ENCODE data around the gene DUSP23.

The DUSP23 gene

DNA sequence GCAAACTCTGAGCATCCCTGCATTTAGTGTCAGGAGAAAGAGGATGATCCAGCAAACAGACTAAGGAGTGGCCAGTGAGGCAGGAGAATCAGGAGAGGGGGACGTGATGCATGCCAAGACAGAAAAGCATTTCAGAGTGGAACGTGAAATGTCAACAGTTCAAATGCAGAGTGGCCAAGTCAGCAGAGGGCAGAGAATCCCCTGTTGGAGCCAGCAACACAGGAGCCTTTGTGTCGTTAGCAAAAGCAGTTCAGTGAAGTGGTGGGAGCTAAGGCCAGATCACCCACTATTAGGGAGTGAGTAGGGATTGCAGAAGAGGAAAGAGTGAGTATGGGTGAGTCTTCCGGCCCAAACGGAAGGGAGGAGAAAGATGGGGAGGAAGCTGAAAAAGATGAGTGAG, 14.8 kb downstream of the DUSP23 start:
- Histone ChIP-seq H3K4me1 (no peaks in the 10 kb centered on the region), H3K36me3 (no peaks in the 10 kb centered on the region), H3K27ac (no peak overlapping the region), H3K27me3 (peaks cover 0 to 26% of the 10 kb centered on the region in 2 donors), H3K9me3 (no peaks in the 10 kb centered on the region), H3K4me3 (no peak overlapping the region)
- no peak for DNase-seq
- intact Hi-C loops (cut with DNase I; ENCODE audit: low total_unique reads): loop anchor here (5.0 to 10.0 kb wide), 2 partner anchors 97 to 209 kb away; no protein-coding TSS in a partner anchor
- TF ChIP-seq, protein P1, sequence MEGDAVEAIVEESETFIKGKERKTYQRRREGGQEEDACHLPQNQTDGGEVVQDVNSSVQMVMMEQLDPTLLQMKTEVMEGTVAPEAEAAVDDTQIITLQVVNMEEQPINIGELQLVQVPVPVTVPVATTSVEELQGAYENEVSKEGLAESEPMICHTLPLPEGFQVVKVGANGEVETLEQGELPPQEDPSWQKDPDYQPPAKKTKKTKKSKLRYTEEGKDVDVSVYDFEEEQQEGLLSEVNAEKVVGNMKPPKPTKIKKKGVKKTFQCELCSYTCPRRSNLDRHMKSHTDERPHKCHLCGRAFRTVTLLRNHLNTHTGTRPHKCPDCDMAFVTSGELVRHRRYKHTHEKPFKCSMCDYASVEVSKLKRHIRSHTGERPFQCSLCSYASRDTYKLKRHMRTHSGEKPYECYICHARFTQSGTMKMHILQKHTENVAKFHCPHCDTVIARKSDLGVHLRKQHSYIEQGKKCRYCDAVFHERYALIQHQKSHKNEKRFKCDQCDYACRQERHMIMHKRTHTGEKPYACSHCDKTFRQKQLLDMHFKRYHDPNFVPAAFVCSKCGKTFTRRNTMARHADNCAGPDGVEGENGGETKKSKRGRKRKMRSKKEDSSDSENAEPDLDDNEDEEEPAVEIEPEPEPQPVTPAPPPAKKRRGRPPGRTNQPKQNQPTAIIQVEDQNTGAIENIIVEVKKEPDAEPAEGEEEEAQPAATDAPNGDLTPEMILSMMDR (IDR thresholded peaks at IDR 0.05): no peak

GRCh38 chr1:159798893-159799292, 18.1 kb downstream of the DUSP23 start:
- intact Hi-C loops (cut with DNase I; ENCODE audit: low total_unique reads): loop anchor here (5.0 to 10.0 kb wide), 2 partner anchors 93 to 206 kb away; no protein-coding TSS in a partner anchor
- no peak overlapping the region for H3K27ac ChIP-seq
- peak; percentile 59 to 75 for DNase-seq

DNA sequence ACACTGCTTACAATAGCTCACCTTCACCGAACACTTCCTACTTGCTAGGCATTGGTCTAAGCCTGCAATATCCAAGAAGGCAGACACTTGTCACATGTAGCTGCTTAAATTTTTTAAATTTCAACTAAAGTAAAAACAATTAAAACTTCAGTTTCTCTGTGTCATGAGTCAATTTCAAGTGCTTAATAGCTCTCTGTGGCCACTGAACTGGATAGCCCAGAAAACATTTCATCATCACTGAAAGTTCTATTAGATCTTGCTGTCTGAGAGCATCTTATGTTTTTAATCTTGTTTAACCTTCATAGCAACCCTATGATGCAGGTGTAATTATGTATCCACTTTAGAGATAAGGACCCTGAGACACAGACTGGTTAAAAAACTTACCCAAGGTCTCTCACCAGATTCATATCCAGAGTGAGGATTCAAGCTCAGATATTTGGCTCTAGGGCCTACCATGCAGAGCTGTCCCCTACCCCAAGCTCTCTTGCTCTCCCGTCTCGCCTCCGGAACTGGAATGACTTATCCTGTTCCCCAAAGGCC, 18.8 kb downstream of the DUSP23 start:
- Histone ChIP-seq H3K27ac (no peak overlapping the region), H3K27me3 (peaks cover 0 to 13% of the 10 kb centered on the region in 2 donors), H3K4me3 (no peak overlapping the region), H3K9me3 (no peaks in the 10 kb centered on the region), H3K36me3 (no peaks in the 10 kb centered on the region), H3K4me1 (peaks cover 0 to 8% (median 2%) of the 10 kb centered on the region in 4 donors)
- no peak for DNase-seq
- TF ChIP-seq, protein P1 (IDR thresholded peaks at IDR 0.05): no peak
- intact Hi-C loops (cut with DNase I; ENCODE audit: low total_unique reads): loop anchor here (5.0 to 10.0 kb wide), 2 partner anchors 93 to 205 kb away; no protein-coding TSS in a partner anchor

More at GRCh38 chr1:159798893-159799292, 18.1 kb downstream of the DUSP23 start:
- H3K36me3 ChIP-seq: no peaks in the 10 kb centered on the region
- no peaks in the 10 kb centered on the region for H3K9me3 ChIP-seq
- H3K4me3 ChIP-seq: no peak overlapping the region
- TF ChIP-seq, protein P1 (IDR thresholded peaks at IDR 0.05): peak; percentile 67 to 77
- peaks cover 0 to 6% (median 2%) of the 10 kb centered on the region in 4 donors for H3K4me1 ChIP-seq
- peaks cover 0 to 16% of the 10 kb centered on the region in 2 donors for H3K27me3 ChIP-seq

DNA sequence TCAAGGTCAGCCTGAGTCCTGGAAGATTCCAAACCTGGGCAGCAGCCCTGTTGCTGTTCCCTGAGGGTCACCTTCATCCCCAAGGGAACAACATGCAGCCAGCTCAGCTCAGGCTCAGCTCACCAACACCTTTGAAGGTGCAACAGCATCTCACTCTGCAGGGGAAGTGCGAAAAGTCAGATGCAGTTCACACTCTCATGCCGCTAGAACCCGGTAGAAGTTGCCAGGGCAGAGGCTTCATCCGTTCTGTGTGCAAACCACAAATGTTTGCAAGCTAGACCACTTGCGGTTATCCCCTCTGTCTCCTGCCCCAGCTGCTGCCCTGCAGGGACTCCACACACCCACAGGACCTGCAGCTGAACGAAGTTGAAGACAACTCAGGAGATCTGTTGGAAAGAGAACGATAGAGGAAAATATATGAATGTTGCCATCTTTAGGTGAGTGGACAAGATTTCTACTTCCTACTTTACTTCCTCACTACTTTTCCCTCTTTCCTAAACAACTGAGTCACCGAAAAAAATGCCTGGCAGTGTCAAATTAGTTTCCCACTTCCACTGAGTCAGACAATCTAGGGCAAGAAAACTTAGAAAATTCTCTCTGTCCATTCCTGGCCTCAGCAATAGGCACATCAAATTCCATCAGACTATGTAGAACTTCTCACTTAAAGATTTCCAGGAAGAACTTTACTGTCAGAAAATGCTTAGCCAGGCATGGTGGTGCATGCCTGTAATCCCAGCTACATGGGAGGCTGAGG, 19.6 kb downstream of the DUSP23 start:
- no peak overlapping the region for H3K27ac ChIP-seq
- intact Hi-C loops (cut with DNase I; ENCODE audit: low total_unique reads): no loop called here
- peaks cover 0 to 7% of the 10 kb centered on the region in 2 donors for H3K27me3 ChIP-seq
- H3K36me3 ChIP-seq: no peaks in the 10 kb centered on the region
- DNase-seq: no peak
- H3K4me3 ChIP-seq: no peak overlapping the region
- no peaks in the 10 kb centered on the region for H3K9me3 ChIP-seq
- TF ChIP-seq, protein P1 (IDR thresholded peaks at IDR 0.05): no peak
- peaks cover 0 to 8% (median 2%) of the 10 kb centered on the region in 4 donors for H3K4me1 ChIP-seq

- DNase-seq: no peak
- H3K4me3 ChIP-seq: no peak within 1 kb of the TSS
- intact Hi-C loops (cut with DNase I; ENCODE audit: low total_unique reads): no loop called here
Measured at GRCh38 chr1:159802111-159802510, 21.3 kb downstream of the DUSP23 start, which contains the start of gene FCRL6. FCRL6 (plus strand) TSS chr1:159802360; CDS start chr1:159802425, 65 bp downstream.

More at GRCh38 chr1:159802111-159802510, 21.3 kb downstream of the DUSP23 start, which contains the start of gene FCRL6:
- Histone ChIP-seq H3K4me1 (peaks cover 0 to 8% (median 2%) of the 10 kb centered on the region in 4 donors), H3K9me3 (no peaks in the 10 kb centered on the region), H3K27me3 (no peaks in the 10 kb centered on the region), H3K27ac (no peak within 1 kb of the TSS), H3K36me3 (no peaks in the 10 kb centered on the region)
- TF ChIP-seq, protein P1 (IDR thresholded peaks at IDR 0.05): no peak
